ENCODE results near the gene OR2G3.

OR2G3 gene

DNA sequence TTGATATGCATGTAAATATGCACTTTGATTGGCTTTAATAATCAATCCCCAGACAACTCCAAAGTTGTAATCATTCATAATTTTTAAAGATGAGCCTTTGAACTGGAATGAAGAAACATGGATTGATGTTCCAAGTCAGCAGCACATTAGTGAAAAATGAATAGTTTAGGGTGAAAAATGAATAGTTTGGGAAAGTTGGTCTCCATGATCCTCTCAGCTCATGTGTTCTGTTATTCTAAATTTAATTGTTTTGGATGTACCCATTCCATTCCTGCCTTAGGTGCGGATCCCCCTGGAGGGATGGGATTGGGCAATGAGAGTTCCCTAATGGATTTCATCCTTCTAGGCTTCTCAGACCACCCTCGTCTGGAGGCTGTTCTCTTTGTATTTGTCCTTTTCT lies at the start of gene OR2G3:
TSS of gene OR2G3 (plus strand) at position 301 of the 400 bp plus-strand sequence. CDS start at position 301, 0 bp downstream.
- no peaks in the 10 kb centered on the region for H3K36me3 Mint-ChIP-seq (ENCODE audit: low read depth)
- H3K4me3 Mint-ChIP-seq, result no peak within 1 kb of the TSS
- H3K9me3 Mint-ChIP-seq, result no peaks in the 10 kb centered on the region
- no peaks in the 10 kb centered on the region for H3K4me1 Mint-ChIP-seq (ENCODE audit: low read depth)
- no peak within 1 kb of the TSS for H3K27ac Mint-ChIP-seq
- no peaks in the 10 kb centered on the region for H3K27me3 Mint-ChIP-seq (ENCODE audit: low read depth)

DNA sequence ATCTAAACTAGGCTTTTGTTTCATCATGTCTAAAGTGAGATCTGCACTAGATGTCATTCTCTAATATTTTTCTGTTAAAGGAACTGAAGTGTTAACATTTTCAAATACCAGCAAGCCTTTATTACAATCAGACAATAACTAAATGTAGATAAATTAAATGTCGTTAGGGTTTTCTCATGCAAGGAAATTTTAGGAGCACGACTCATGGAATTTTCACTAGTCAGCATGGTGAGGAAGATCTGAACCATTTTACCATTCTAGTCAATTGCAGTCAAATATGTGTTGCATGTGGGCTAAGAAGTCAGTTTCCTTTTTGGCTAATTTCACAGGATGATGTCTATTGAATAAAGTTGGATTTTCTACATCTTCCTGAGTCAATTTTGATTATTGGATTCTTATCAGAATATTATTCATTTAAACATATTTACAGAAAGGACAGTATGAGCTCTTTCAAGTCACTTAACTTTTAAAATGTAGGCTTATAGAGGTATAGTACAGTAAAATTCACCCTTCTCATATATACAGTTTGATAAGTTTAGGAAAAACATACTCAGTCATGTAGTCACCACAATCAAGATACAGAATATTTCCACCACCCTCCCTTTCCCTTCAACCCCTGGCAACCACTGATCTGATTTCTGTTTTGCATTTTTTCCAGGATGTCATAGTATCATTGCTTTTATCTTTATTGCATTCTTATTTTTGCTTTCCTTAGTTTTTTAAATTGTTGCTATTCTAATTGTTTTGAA lies 47.3 kb upstream of the OR2G3 start:
- Mint-ChIP-seq H3K27me3 (ENCODE audit: low read depth) (no peaks in the 10 kb centered on the region), H3K4me3 (no peak overlapping the region), H3K36me3 (ENCODE audit: low read depth) (no peaks in the 10 kb centered on the region), H3K4me1 (ENCODE audit: low read depth) (no peaks in the 10 kb centered on the region), H3K9me3 (no peaks in the 10 kb centered on the region), H3K27ac (no peak overlapping the region)

DNA sequence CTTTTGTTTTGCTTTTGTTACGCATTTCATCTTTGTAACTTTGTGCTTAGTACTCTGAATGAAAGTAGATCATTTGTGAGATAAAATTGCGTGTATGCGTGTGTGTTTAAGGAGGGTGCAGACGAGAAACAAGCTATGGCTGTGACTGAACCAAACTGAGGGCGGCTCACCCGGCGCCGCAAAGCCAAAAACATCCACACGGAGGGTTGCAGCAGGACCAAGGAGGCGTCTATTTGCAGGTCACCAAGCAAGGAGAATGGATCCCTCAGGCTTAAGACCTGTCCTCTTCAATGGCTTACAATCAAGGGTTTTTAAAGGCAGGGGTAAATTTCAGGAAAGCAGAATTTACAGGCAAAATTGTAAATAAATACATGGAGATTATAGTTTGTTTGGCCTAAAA lies 43.7 kb upstream of the OR2G3 start:
- H3K9me3 Mint-ChIP-seq, result no peaks in the 10 kb centered on the region
- H3K4me3 Mint-ChIP-seq, result no peak overlapping the region
- no peaks in the 10 kb centered on the region for H3K36me3 Mint-ChIP-seq (ENCODE audit: low read depth)
- no peak overlapping the region for H3K27ac Mint-ChIP-seq
- H3K27me3 Mint-ChIP-seq (ENCODE audit: low read depth), result no peaks in the 10 kb centered on the region
- no peaks in the 10 kb centered on the region for H3K4me1 Mint-ChIP-seq (ENCODE audit: low read depth)

DNA sequence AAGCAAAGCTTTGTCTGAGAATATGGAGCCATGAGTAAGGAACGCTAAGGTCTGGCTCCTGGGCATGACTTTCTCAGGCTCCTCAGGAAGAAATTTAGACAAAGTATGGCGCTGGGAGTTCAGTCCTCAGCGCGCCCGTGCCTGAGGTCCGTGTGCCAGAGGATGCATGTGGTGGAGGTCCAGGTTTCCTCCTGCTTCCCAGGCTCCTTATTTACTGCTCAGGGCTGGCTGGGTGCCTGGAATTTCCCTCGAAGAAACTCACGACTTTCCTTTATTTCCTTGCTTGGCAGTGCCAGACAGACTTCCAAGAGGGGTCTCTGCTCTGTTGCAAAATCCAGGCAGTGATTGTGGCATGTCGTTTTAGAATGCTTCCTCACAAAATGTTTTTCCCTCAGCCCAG lies 43.2 kb upstream of the OR2G3 start:
- no peaks in the 10 kb centered on the region for H3K9me3 Mint-ChIP-seq
- H3K36me3 Mint-ChIP-seq (ENCODE audit: low read depth), result no peaks in the 10 kb centered on the region
- H3K27ac Mint-ChIP-seq, result no peak overlapping the region
- no peaks in the 10 kb centered on the region for H3K27me3 Mint-ChIP-seq (ENCODE audit: low read depth)
- H3K4me1 Mint-ChIP-seq (ENCODE audit: low read depth), result no peaks in the 10 kb centered on the region
- no peak overlapping the region for H3K4me3 Mint-ChIP-seq

DNA sequence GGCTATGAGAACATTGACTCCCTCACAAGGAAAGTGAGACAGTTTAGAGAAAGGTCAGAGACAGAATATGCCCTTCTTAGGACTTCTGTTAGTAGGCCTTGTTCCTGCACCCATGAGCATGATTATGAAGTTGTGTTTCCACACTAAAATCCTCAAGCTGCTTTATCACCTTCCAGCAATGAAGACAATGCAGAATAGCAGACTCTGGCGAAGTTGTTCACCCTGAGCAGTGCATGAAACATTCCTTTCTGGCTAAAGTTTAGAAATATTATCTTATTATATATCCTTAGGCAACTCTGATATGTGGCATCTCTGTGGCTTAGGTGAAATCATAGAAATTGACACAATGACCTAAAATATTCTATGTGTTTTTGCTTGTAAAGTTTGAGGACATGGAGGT lies 31.1 kb upstream of the OR2G3 start:
- H3K4me1 Mint-ChIP-seq (ENCODE audit: low read depth), result no peaks in the 10 kb centered on the region
- no peaks in the 10 kb centered on the region for H3K27me3 Mint-ChIP-seq (ENCODE audit: low read depth)

DNA sequence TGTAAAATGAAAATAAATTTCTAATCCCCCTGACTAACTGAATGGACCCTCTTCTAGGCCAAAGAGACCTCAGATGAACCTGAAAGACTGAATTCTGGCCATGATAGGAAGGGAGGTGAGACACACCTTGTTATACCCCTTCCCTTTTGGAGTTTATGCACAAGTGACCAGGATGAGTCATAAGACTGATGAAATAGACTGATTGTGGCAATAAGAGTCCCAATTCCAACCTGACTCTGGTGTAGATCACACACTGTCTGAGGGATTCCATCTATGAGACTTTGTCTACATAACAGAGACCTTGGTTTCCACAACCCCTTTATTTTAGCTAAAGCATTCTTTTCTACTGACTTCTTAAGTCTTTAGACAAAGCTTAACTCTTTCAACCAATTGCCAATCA lies 30.7 kb upstream of the OR2G3 start:
- no peaks in the 10 kb centered on the region for H3K4me1 Mint-ChIP-seq (ENCODE audit: low read depth)
- H3K27me3 Mint-ChIP-seq (ENCODE audit: low read depth), result no peaks in the 10 kb centered on the region
- H3K36me3 Mint-ChIP-seq (ENCODE audit: low read depth), result no peaks in the 10 kb centered on the region
- H3K9me3 Mint-ChIP-seq, result peaks cover 12% of the 10 kb centered on the region
- no peak overlapping the region for H3K4me3 Mint-ChIP-seq
- no peak overlapping the region for H3K27ac Mint-ChIP-seq

More for the DNA sequence above, 31.1 kb upstream of the OR2G3 start:
- H3K27ac Mint-ChIP-seq, result no peak overlapping the region
- H3K9me3 Mint-ChIP-seq, result peaks cover 13% of the 10 kb centered on the region
- H3K4me3 Mint-ChIP-seq, result no peak overlapping the region
- no peaks in the 10 kb centered on the region for H3K36me3 Mint-ChIP-seq (ENCODE audit: low read depth)

DNA sequence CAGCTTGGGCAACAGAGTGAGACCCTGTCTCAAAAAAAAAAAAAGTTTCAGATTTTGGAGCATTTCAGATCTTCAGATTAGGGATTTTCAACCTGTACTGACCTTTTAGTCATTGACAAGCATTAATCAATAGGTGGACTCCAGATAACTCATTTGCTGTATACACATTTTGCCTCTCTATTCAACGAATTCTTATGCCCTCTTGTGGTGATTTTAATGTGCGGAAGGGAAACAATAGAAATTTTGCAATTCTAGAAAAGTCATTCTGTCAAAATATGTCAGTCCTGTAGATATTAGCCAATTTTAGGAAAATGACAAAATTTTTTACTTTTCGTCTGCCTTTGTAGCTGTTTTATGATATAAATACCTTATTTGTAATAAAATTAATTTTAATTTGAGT lies 28.9 kb upstream of the OR2G3 start:
- Mint-ChIP-seq H3K4me3 (no peak overlapping the region), H3K27me3 (ENCODE audit: low read depth) (no peaks in the 10 kb centered on the region), H3K9me3 (no peaks in the 10 kb centered on the region), H3K27ac (no peak overlapping the region), H3K36me3 (ENCODE audit: low read depth) (no peaks in the 10 kb centered on the region), H3K4me1 (ENCODE audit: low read depth) (no peaks in the 10 kb centered on the region)

DNA sequence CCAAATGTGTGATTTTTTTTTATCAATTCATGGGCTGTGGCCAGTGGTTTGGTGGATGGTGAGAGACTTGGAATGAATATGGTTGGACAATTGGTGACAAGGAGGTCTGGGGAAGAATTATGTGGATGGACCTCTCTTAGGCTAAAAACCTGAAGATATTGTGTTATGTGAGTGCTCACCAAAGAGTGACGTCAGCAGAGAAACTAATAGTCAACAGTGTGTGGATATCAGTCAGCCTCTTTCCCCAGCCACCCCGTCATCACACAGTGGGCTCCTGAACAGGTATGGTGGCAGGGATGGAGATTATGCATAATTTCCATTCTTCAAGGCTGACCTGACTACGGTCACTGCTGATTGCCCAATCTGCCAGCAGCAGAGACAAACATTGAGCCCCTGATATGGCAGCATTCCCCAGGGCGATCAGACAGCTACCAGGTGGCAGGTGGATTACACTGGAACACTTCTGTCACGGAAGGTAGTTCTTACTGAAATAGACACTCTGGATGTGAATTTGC lies 26.4 kb upstream of the OR2G3 start:
- Mint-ChIP-seq H3K36me3 (ENCODE audit: low read depth) (no peaks in the 10 kb centered on the region), H3K4me3 (no peak overlapping the region), H3K27ac (no peak overlapping the region), H3K9me3 (no peaks in the 10 kb centered on the region), H3K4me1 (ENCODE audit: low read depth) (no peaks in the 10 kb centered on the region), H3K27me3 (ENCODE audit: low read depth) (no peaks in the 10 kb centered on the region)

DNA sequence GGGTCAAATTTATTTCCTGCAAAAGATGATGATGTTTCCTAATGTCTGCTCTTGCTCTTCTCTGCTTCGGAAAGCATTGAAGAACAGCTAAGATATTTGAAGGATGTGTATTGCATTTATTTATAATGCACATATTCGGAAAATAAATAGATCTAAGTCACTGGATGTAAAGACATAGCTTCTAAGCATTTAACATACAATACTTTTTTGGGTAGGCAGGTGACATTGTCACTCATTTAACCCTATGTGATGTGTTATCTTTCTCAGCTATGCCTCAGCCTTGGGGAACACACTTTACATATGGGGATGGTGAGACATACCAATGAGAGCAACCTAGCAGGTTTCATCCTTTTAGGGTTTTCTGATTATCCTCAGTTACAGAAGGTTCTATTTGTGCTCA lies 17.3 kb upstream of the OR2G3 start, which contains the start of gene OR2G2:
TSS of gene OR2G2 (plus strand) at position 301 of the 400 bp plus-strand sequence. CDS start at position 301, 0 bp downstream.
- Mint-ChIP-seq H3K27ac (no peak within 1 kb of the TSS), H3K9me3 (no peaks in the 10 kb centered on the region), H3K27me3 (ENCODE audit: low read depth) (no peaks in the 10 kb centered on the region), H3K36me3 (ENCODE audit: low read depth) (no peaks in the 10 kb centered on the region), H3K4me3 (no peak within 1 kb of the TSS), H3K4me1 (ENCODE audit: low read depth) (no peaks in the 10 kb centered on the region)

DNA sequence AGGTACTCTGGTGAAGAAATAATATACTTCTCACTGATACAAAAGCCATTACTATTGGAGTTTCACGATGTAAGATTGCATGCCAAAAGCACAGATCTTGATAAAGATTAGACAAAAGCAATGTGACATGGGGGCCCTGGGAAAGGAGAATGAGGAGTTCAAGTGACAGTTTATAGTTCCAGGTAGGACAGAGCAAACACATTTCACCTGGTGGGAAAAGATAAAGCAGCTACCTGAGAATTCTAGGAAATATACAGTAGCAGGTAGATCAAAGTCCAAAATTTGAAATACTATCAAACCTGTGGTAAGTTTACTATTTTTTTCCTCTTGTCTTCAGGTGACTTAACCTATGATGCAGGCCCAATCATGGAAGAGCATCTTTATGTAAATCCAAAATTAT lies 8.0 kb downstream of the OR2G3 start:
- Mint-ChIP-seq H3K9me3 (no peaks in the 10 kb centered on the region), H3K4me3 (no peak overlapping the region), H3K36me3 (ENCODE audit: low read depth) (no peaks in the 10 kb centered on the region), H3K27me3 (ENCODE audit: low read depth) (no peaks in the 10 kb centered on the region), H3K27ac (no peak overlapping the region), H3K4me1 (ENCODE audit: low read depth) (no peaks in the 10 kb centered on the region)

DNA sequence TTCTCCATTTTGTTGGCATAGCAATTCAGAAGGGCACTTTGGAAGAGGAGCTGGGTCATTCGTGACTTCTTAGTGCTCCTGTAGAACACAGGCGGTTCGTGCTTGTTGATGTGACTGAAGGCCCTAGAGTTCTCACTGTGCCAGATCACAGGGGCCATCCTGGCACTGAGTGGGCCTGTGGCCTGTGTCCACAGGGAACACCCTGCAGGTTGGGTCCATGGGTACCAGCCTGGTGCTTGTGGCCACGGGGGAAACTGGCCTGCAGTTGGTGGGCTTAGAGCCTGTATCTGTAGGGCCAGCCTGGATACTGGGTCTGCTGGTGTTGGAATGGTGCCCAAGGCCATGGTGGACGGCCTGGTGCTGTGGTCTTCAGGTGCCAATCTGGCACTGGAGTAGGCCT lies 9.2 kb downstream of the OR2G3 start:
- no peaks in the 10 kb centered on the region for H3K27me3 Mint-ChIP-seq (ENCODE audit: low read depth)
- H3K4me1 Mint-ChIP-seq (ENCODE audit: low read depth), result no peaks in the 10 kb centered on the region
- no peaks in the 10 kb centered on the region for H3K9me3 Mint-ChIP-seq
- no peak overlapping the region for H3K4me3 Mint-ChIP-seq
- H3K27ac Mint-ChIP-seq, result no peak overlapping the region
- H3K36me3 Mint-ChIP-seq (ENCODE audit: low read depth), result no peaks in the 10 kb centered on the region

DNA sequence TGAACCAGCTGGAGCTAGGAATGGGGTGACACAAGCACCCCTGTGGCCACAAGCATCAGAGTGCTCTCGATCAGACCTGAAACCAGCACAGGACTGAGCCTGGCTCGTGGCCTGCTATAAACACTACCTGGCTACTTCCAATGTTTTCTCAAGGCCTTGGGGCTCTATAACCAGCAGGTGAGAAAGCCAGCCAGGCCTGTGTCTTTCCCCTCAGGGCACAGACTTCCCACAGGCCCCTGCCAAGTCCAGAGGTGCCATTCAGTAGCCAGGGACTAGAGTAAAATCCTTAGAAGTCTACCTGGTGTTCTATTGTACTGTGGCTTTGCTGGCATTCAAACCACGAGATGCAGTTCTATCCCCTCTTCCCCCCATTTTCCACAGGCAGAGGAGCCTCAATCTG lies 22.6 kb downstream of the OR2G3 start:
- H3K4me1 Mint-ChIP-seq (ENCODE audit: low read depth), result no peaks in the 10 kb centered on the region
- H3K27me3 Mint-ChIP-seq (ENCODE audit: low read depth), result no peaks in the 10 kb centered on the region
- no peak overlapping the region for H3K27ac Mint-ChIP-seq
- H3K9me3 Mint-ChIP-seq, result no peaks in the 10 kb centered on the region
- no peak overlapping the region for H3K4me3 Mint-ChIP-seq
- H3K36me3 Mint-ChIP-seq (ENCODE audit: low read depth), result no peaks in the 10 kb centered on the region

DNA sequence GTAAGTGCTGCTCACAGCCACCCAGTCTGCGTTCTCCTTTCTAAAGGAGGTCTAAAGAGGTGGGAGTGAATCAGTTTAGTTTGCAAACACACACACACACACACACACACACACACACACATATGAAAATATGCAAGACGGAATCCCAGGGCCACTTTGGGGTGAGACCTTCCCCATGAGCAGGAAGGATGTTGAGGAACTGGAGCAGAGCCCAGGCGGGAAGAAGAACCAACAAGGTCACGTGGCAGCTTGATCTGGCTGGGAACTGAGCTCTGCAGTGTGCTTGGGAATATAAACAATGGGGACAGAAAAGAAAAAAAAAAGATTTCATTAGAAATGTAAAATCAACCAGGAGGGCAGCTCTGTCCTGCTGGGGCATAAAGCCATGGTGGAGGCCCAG lies 32.6 kb downstream of the OR2G3 start:
- H3K4me1 Mint-ChIP-seq (ENCODE audit: low read depth), result no peaks in the 10 kb centered on the region
- peaks cover 7% of the 10 kb centered on the region for H3K9me3 Mint-ChIP-seq
- H3K27me3 Mint-ChIP-seq (ENCODE audit: low read depth), result peaks cover 15% of the 10 kb centered on the region
- H3K36me3 Mint-ChIP-seq (ENCODE audit: low read depth), result no peaks in the 10 kb centered on the region
- no peak overlapping the region for H3K27ac Mint-ChIP-seq
- no peak overlapping the region for H3K4me3 Mint-ChIP-seq

DNA sequence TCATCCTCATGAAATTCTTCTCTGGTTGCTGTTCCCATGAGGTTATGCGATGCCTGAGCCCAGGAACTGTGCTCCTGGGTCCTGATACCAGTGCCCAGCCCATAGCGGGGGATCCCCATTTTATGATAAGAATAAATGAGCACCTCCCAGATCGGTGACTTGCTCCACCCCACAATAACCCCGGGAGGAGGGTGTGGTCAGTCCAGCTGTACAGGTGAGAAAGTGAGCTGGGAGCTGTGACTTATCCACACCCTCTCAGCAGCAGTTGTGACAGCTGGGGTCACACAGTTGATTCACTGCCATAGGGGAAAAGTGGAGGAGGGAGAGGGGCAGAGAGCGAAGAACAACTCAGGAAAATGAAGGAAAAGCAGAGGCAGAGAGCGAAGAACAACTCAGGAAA lies 33.4 kb downstream of the OR2G3 start:
- Mint-ChIP-seq H3K4me3 (peak overlapping the region; percentile 39), H3K9me3 (peaks cover 7% of the 10 kb centered on the region), H3K27ac (no peak overlapping the region), H3K27me3 (ENCODE audit: low read depth) (peaks cover 15% of the 10 kb centered on the region), H3K4me1 (ENCODE audit: low read depth) (no peaks in the 10 kb centered on the region), H3K36me3 (ENCODE audit: low read depth) (no peaks in the 10 kb centered on the region)

DNA sequence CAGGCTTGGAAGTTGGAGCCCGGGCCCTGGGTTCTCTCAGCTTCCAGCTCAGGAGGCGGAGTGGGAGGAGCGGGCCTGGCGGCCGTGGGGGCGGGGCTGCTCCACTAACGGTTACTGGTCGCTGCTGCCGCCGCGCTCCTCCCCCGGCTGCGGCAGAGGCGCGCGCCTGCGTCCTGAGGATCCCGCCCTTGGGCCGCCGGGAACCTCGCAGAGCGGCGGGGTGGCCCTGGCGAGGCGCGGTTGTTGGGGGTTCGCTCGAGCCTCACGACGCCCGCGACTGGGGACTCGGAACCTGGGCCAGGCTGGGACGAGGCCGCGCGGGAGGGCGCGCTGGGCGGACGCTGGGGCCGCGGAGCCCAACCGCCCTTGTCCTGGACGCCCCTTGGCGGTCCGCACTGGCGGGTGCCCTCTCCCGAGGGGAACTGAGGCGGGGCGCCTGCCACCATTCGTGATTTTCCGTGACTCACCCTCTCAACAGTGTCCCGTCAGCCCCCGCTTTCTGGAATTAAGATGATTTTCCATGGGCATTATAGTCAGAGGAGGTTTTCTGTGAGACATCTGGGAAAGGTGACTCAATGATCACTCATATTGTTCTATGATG lies 34.1 kb downstream of the OR2G3 start:
- H3K4me1 Mint-ChIP-seq (ENCODE audit: low read depth), result no peaks in the 10 kb centered on the region
- H3K27ac Mint-ChIP-seq, result no peak overlapping the region
- H3K4me3 Mint-ChIP-seq, result no peak overlapping the region
- H3K27me3 Mint-ChIP-seq (ENCODE audit: low read depth), result peaks cover 15% of the 10 kb centered on the region
- peaks cover 7% of the 10 kb centered on the region for H3K9me3 Mint-ChIP-seq
- no peaks in the 10 kb centered on the region for H3K36me3 Mint-ChIP-seq (ENCODE audit: low read depth)

Data from T-helper 1 cell treated with Interleukin-12 subunit alpha and Interleukin-12 subunit beta and Interleukin-4 antibody, amounts not matched to agents 30 μg/mL and 1 μg/mL, for 36 hours (primary cell).